Fibroblast of upper back skin (primary cell): ENCODE measurements around the gene ATF7.
A peak's percentile ranks its signal among the peaks of the same experiment; 100 is the strongest.
"Not testable (repeated sequence)": the region's sequence is repeated elsewhere in the genome, so short reads cannot be mapped to it uniquely, and the experiment has no call there.

ENCODE experiments used
- DNase-seq: peaks from one replicate; pipeline ENCODE4 v3.0.0-alpha.2; 2013

Gene ATF7

DNA sequence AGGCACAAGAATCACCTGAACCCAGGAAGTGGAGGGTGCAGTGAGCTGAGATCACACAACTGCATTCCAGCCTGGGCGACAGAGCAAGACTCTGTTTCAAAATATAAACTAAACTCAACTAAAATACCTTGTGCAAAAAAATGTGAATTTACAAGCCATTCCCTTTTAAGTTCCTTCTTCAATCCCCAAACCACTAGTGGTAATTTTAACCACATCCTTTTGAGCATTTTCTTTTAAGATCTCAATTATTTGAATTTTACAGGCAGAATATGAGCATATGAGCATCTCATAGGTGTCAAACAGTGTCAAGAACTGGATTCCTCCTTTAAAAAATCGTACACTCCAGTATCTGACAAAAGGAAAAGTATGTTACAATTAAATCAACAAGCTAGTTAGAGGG is 61.9 kb downstream of the ATF7 start:
- DNase-seq: no peak

DNA sequence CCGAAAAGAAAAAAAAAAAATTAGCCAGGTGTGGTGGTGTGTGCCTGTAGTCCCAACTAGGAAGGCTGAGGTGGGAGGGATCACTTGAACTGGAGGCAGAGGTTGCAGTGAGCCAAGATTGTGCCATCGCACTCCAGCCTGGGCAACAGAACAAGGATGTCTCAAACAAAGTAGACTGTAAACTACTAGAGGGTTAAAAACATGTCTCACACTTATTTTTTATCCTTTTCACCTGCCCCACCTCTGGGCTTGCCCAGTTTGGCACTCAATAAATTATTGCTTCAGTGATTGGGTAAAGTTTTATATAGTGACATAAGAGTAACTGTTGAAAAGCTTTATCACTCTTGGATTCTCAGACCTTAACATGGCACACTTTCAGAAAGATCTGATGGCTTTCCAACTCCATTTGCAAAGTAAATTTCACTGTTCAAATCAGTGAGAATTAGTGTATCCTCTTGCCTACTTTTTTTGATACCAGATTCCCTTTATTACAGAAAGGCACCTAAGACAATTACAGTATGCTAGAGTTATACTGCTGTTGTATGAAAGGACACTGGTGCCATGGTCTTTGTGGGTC is 62.6 kb downstream of the ATF7 start:
- DNase-seq: no peak

DNA sequence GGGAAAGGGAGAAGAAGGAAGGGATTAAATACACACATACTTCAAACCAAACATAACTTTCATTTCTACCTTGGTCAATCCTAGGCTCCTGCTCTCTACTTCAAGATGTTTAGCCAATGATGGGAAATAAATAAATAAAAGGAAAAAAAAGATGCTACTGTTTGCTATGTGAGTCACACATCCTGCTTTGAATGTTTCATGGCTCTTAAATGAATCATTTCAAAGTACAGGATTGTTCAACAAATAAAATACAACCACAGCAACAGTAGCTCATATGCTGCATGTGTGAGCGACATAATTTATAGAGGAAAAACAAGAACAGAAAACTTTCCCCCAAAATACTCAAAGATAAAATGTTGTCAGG is 64.6 kb downstream of the ATF7 start:
- peak; percentile 90 for DNase-seq

DNA sequence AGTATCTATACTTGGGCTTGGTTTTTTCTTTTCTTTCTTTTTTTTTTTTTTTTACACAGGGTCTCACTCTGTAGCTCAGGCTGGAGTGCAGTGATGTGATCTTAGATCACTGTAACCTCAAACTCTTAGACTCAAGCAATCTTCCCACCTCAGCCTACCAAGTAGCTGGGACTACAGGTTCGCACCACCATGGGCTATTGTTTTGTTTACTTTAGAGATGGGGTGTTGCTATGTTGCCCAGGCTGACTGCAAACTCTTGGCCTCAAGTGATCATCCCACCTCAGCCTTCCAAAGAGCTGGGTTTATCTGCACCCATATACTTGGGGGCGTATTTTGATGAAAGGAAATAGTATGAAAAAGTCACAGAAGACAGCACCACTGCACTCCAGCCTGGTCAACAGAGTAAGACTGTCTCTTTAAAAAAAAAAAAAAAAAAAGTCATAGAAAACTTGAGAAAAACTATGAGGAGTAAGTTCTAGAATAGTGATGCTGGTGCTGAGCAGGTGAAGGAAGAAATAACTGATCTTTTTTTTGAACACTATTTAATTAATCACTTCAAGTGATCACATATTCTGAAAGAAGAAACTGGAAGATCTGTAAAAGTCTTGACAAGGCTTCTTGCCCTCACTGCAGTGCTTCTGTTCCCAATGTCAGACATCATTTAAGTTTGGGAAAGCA is 65.1 kb downstream of the ATF7 start:
- no peak for DNase-seq

DNA sequence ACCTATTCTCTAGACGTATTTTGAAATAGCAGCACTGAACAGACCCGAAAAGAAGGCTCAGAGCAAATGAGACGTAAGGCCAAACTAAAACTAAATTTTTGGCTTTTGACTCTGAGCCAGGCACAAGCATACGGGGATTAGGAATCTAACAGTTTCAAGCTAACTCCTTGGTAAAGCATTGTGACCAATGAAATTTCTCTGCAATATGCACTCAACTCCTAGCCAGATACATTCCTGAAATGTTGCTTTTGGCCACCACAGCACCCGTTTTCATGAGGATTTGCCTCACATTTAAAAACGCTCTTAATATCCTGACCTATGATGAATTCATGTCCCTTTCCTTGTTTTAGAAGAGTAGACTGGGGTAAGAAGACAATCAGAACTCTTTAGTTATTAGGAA is 65.8 kb downstream of the ATF7 start:
- DNase-seq: peak; percentile 89

DNA sequence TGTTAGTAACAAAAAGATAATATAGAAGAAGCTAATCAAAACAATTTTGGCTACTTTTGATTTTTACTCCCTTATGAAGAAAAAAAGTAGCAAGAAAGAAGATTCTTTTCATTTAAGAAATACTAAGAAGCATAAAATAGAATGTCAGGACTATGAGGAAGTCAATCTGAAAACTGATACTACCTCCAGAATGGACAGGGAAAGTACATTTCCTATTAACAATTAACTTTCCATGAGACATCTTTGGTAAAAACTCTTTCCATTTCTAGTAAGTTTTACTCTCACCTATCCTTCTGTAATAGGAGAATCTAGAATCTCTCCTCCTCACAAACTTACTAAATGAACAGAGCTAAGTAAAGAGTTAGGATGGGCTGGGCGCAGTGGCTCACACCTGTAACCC is 67.6 kb downstream of the ATF7 start:
- DNase-seq: no peak

DNA sequence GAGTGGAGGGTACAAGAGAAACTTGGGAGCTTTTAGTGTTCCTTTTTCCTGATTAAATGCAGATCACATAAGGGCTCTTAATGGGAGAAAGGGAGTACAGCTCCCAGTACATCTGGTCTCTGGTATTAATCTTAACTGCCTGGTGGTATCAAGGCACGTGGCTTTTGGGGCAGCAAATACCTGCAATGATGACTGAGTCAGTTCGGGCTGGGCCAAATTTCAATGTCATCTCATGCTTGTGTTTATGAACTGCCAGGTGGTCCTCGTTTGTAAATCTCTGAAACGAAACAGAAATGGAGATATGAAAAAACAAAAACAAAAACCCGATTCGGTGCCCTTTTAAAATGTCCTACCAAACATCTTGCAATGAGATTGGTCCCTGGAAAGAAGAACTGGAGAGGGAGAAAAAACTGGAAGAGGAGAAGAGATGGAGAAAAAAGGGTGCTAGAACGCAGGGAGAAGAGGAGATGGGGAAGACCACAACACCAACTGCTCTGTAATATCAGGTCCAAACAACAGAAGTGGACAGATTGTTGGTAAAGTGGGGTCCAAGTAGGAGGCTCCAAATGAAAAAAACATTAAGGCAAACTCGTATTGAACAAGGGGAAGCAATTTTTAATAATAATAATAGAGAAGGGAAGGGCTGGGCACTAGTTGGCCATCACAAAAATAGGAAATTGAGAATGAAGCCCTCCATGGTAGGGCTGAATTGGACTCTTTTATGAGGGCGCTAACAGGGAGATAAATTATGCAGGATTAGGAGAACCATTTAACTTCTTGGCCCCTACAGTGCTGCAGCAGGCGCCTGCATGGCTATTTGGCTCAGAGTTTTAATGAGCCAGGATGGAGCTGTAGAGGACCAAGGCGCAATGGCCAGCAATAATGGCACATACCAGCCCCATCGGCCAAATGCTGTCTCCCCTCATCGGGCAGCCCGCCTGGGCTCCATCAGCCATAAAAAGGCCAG is 73.5 kb downstream of the ATF7 start:
- DNase-seq: no peak

DNA sequence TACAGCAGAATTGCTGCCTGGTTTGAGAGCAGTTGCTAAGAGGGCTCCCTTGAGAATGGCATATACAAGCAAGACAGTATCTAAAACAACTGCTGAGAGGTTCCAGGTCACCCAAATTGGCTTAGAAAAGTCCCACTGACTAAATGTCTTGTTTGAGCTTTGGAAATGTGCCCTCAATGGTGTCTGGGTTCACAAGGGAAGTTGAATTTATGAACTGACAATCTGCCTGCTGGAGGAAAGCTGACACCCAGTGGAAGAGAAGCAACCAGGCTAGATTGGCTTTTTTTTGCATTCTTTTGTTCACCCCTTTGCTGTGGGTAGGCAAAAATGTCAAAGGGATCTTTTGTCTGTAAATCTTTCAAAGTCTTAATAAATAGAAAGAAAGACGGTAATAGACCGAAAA is 74.3 kb downstream of the ATF7 start:
- DNase-seq: no peak

DNA sequence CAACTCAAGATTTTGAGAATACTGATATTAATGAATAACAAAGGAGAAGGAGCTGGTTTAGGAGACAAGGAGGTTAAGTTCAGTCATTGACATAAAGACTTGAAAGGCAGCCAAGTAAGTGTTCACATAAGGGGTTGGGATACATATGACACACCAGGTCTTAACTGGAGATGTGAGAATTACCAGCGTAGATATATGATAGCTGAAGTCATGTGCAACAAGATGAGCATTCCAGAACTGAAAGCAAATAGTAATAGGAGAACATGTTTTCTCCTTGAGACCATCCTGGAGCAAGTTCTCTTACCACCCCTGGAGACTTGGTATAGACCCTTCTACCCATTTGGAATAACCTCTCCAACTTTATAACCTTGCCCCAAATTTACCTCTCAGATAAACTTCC is 75.6 kb downstream of the ATF7 start:
- DNase-seq: peak; percentile 48

DNA sequence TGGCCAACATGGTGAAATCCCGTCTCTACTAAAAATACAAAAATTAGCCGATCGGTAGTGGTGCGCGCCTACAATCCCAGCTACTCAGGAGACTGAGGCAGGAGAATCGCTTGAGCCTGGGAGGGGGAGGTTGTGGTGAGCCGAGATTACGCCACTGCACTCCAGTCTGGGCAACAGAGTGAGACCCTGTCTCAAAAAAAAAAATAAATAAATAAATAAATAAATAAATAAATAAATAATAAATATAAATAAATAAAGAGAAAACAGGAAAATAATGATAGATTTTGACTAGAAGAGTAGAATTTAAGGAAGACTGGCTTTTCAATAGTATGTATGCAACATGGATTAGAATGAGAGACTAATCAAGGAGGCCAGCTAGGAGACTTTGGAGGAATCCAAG is 76.1 kb downstream of the ATF7 start:
- DNase-seq: not testable (repeated sequence)

DNA sequence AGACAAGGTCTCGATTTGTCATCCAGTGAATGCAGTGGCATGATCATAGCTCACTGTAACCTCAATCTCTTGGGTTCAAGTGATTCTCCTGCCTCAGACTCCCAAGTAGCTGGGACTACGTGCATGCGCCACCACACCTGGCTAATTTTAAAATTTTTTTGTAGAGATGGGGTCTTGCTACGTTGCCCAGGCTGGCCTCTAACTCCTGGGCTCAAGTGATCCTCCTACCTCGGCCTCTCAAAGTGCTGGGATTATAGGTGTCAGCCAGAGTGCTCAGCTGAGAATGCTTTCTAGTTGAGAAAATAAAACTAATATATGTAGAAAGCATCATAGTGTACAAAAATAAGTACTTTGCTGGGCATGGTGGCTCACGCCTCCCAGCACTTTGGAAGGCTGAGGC is 77.8 kb downstream of the ATF7 start:
- not testable (repeated sequence) for DNase-seq

DNA sequence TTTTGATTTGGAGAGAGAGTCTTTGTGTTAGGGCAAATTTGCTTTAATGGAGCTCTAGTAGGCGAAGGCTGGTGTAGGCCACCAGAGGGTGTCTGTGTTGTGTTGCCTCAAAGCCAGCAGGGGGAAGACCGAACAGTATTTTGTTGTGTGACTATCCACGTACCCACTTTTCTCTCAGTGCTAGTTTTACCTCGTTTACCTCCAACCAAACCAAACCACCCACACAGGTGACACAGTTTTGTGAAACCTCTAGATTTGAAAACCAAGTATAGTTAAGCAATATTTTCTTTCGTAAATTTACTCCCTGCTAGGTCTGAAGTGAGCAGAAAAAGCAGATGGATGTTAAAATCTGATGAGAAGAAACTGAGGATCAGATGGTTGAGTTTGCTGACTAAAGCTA is 82.6 kb downstream of the ATF7 start:
- peak; percentile 73 for DNase-seq

DNA sequence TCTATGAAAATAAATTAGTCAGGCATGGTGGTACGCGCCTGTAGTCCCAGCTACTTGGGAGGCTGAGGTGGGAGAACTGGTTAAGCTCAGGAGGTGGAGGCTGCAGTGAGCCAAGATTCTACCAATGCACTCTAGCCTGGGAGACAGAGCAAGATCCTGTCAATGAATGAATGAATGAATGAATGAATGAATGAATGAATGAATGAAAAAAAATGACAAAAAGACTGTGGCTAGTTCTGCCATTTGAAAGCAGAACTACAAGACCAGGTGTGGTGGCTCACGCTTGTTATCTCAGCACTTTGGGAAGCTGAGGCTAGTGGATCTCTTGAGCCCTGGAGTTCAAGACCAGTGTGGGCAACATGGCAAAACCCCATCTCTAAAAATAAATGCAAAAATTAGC is 86.7 kb downstream of the ATF7 start:
- DNase-seq: no peak

DNA sequence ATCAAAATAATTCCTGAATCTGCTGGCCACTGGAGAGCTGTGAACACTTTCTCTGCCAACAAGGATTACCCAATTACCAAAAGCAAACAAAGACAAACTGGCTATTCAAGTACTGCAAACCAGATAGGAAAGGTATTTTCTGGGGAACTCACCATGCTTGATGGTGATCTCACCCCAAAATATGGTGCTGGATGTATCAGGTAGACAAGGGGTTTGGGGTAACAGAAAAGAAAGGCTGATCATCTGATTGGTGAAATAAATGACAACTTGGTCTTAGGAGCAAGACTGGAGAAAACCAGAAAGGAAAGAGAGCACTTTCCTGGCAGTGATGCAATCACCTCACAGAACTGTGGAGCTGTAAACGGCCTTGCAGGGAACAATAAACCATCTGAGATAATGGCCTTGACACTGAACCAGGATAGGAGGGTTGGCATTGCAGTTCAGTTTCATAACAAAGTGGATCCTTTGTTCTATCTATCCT is 87.9 kb downstream of the ATF7 start:
- peak; percentile 9 for DNase-seq

DNA sequence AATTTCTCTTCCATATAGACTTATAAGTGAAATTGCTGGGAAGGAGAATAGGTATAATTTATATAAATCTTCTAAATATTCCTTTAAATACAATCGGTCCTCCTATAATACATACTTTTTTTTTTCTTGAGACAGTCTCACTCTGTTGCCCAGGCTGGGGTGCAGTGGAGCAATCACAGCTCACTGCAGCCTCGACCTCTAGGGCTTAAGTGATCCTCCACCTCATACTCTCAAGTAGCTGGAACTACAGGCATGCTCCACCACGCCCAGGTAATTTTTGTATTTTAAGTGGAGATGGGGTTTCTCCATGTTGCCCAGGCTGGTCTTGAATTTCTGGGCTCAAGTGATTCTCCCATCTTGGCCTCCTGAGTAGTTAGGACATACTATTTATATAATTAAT is 89.2 kb downstream of the ATF7 start:
- DNase-seq: no peak

DNA sequence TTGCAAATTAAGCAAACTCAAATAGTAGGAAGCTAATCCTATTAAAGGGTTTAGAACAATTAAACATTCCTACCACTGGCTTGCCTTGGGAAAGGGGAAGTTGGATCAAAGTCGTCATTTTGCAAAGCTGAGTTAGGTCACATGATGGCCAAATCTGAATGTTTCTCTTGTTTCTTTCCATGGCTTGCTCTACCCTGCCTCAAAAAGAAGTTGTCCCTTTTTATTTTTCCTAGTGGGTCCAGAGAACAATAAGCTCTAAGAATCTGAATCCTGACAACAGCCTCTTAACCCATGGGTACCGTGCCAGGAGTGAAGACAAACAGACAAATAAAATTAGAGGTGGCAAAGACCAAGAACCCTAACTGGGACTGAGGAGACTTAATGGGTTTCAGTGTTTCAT is 92.7 kb downstream of the ATF7 start:
- no peak for DNase-seq

DNA sequence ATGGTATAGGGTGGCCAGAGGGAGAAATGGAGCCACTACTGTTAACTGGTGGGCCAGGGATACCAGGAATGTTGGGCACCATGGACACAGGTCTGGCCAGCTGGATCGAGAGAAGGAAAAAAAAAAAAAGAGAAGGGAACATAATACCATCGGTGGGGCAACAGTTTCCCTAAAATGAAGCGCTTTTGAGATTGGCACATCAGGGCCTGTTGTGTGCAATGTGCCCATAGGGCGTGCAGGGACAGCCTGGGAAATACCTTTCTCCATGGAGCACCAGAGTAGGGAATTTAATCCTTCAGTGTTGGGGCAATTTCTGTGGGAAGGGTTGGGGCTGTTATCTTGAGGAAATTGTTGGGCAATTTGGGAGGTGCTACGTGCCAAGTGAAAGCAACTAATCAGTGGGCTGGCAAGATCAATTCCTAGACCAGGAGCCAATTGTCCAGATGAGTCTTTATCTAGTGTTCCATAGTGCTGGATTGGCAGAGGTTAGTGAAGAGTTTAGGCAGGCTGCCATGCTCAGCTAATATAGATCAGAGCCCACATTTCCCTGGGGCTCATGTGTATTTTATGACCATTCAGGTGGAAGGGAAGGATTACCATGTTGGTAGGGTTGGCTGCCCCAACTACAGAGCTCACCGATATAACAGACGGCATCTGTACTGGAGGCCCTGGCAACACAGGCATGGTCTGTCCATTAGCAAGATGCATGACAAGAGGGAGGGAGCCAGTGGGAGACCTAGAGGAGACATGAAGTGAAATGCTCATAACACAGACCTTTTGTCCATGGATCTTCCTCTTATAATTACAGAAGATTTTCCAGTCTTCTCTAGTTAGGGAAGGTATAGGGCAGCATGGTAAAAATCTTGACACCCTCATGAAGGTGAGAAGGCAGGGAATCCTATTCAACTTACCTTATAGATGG is 93.4 kb downstream of the ATF7 start:
- DNase-seq: no peak

DNA sequence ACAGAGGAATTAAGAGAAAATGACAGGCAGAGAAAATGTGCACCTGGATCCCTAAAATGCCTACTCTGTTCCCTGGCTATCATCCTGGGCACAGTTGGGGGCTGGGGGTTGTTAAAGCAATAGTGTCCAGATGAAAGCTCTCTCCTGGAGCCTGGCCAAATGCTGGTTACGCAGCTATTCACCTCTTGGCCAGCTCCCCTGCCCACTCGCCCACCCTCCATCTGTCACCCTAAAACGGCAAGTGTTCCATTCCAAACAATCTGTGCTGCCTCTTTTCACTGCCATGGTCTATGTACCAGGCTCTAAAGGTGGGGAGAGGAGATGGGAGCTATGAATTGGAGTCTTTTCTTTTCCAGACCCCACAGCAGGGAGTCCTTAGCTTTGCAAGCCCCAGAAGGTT is 94.2 kb downstream of the ATF7 start:
- DNase-seq: no peak

DNA sequence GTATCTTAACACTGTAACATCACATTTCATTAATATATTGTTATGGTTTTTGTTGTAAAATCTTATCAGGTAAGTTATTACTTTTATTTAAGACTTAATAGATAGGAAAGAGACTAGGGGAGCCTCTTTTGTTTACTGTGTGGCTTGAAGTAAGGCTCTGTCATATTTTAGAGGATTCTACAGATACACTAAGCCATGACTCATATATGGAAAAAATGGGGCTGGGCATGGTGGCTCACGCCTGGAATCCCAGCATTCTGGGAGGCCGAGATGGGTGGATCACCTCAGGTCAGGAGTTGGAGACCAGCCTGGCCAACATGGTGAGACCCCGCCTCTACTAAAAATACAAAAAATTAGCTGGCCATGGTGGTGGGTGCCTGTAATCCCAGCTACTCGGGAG is 95.3 kb downstream of the ATF7 start:
- peak; percentile 18 for DNase-seq

DNA sequence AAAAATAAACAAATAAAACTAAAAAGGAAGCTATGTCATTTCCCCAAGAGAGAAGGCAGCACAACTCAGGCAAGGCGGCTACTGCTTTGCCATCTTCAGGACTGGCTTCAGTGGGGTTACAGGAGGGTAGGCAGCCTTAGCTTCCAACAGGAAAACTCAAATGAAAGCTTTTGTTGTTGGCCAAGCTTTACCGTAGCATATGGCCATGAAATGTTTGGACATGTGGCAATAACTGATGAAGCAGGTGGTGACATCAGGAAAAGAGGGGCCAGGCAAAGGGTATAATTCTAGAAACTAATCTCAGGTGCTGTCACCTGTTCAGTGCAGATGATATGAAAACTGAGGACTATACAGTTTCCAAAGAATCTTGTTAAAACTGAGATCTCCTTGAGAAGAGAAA is 96.1 kb downstream of the ATF7 start:
- no peak for DNase-seq

DNA sequence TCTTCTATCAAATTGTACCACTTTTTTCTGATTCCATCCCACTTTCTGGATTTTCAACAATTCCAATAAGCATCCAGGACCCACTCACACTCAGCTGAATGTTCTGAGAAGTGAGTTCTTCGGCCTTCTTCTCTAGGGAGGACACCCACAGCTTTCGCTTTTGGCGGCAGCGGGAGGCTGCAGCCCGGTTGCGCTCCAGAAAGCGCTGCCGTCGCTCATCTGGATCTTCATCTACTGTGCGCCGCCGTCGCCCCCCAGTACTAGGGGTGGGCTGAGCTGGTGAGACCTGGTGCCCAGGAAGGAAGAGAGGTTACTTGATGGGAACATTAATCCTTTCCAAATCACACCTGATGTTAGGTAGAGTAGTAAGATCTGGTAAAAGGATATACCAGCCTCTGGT is 101.7 kb downstream of the ATF7 start:
- DNase-seq: no peak

DNA sequence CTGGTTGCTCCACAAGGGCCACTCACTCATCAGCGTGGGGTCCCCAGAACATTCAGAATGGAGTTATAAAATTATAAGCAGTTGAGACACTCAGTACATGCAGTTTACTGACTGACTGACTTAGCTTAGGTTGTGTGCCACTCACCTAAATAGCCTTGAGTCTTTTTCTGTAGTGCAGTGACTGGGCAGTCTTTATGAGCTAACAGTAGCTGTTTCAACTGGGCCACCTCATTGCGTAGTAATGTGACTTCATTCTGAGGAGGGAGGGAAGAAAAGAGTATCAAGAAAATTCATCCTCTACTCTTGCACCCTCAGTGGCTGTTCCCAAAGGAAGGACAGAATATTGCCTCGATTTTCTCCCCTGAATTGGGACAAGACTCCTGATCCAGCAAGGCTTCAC is 103.1 kb downstream of the ATF7 start:
- no peak for DNase-seq

DNA sequence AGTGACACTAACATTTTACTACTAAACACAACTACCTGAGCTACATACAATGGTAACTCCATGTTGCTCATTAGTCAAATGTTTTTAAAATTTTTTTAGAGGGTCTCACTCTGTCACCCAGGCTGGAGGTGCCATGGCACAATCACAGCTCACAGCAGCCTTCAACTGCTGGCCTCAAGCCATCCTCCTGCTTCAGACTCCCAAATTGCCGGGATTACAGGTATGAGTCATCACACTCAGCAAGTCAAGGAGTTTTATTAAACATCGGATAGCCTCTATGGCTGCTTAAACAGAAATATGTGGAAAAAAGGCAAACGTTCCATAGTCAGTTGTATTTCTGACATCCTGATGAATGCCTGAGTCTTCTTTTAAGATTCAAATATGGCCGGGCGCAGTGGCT is 107.8 kb downstream of the ATF7 start:
- DNase-seq: no peak
